Endothelial cell of umbilical vein (primary cell): Measurements from ENCODE around the gene C6orf89. TPM values are rescaled to one million over a fixed set of nuclear protein-coding genes. Genes with fewer than 3 reads are reported as not detected.
A peak's percentile ranks its signal among the peaks of the same experiment; 100 is the strongest.

Source experiments
- BruUV-seq: library from RNA; stranded (reverse); fragments of 400-500 nt; replicated peaks from 2 replicates; lab custom pipeline; 2021; lab: Mats Ljungman, UMichigan
- CTCF ChIA-PET: fragments of 300-600, 350-600 bp; sonication (Branson Sonifier 250); formaldehyde crosslinking; loops from one replicate; lab custom pipeline; 2021; ENCODE audit warnings: antibody characterized with exemption, inconsistent platforms; lab: Charles Lee
- POLR2A ChIA-PET: fragments of 300-600, 350-600 bp; sonication (Branson Sonifier 250); formaldehyde crosslinking; loops from one replicate; lab custom pipeline; 2021; ENCODE audit warnings: antibody characterized with exemption, inconsistent platforms; lab: Charles Lee
- DNase-seq: peaks from one replicate; pipeline ENCODE4 v3.0.0-alpha.2; 2011; ENCODE audit warnings: low read depth, low spot score
- FAIRE-seq: peaks from 2 replicates; lab custom pipeline; 2011; peaks lifted over from hg19 to GRCh38; lab: Jason Lieb, UNC
- H2AFZ ChIP-seq: 2 replicates; pipeline ENCODE4 v1.6.0; 2012; ENCODE audit warnings: low read depth, low read length, control low read depth, inconsistent platforms
- H3K27ac ChIP-seq: 2 replicates; pipeline ENCODE4 v1.5.1; 2011; ENCODE audit warnings: low read depth, mild to moderate bottlenecking, control low read depth, low read length, moderate library complexity; ENCODE audit not compliant: insufficient read depth
- H3K27me3 ChIP-seq, 2 experiments: 2 replicates each; pipeline versions ENCODE4 v1.6.0 to v1.6.1; 2011; ENCODE audit warnings: low read length in 2 of 2, mixed read lengths in 1 of 2; ENCODE audit not compliant: control insufficient read depth in 2 of 2, insufficient read depth in 2 of 2
- H3K36me3 ChIP-seq, 2 experiments: 2 replicates in 1 of 2; 3 replicates in 1 of 2; pipeline ENCODE4 v1.5.1; 2011; ENCODE audit warnings: low read length in 2 of 2, mild to moderate bottlenecking in 1 of 2, moderate library complexity in 1 of 2; ENCODE audit not compliant: control insufficient read depth in 2 of 2, insufficient read depth in 2 of 2; ENCODE audit errors: extremely low read depth in 1 of 2
- H3K4me1 ChIP-seq: 3 replicates; pipeline ENCODE4 v1.5.1; 2011; ENCODE audit warnings: mild to moderate bottlenecking, low read length; ENCODE audit not compliant: control insufficient read depth, insufficient read depth; ENCODE audit errors: extremely low read depth
- H3K4me2 ChIP-seq: 2 replicates; pipeline ENCODE4 v1.6.1; 2011; ENCODE audit warnings: low read length, control low read depth, mixed read lengths; ENCODE audit not compliant: insufficient read depth
- H3K4me3 ChIP-seq, 3 experiments: fragments of 200-600 bp in 1 of 3; sonication (generic), shearing (Covaris generic) in 1 of 3; replicated peaks in 1 of 3; 2 replicates each; pipeline ENCODE4 v1.5.1; 2011 to 2016; ENCODE audit warnings: control low read depth in 3 of 3, low read length in 3 of 3, mild to moderate bottlenecking in 2 of 3, inconsistent platforms in 1 of 3, low read depth in 1 of 3, moderate library complexity in 1 of 3; ENCODE audit not compliant: insufficient read depth in 1 of 3
- H3K79me2 ChIP-seq: 2 replicates; pipeline ENCODE4 v1.6.0; 2012; ENCODE audit warnings: low read length, inconsistent platforms; ENCODE audit not compliant: control insufficient read depth, insufficient read depth
- H3K9ac ChIP-seq: replicated peaks from 2 replicates; pipeline ENCODE3; 2011; ENCODE audit warnings: low read length, control low read depth; ENCODE audit not compliant: insufficient read depth; ENCODE audit errors: extremely low read depth
- H3K9me1 ChIP-seq: replicated peaks from 3 replicates; pipeline ENCODE4 v1.6.0; 2011; ENCODE audit warnings: mild to moderate bottlenecking, low read length; ENCODE audit not compliant: control insufficient read depth, insufficient read depth; ENCODE audit errors: extremely low read depth
- H3K9me3 ChIP-seq: replicated peaks from 2 replicates; pipeline ENCODE4 v1.5.1; 2012; ENCODE audit warnings: low read length, inconsistent platforms; ENCODE audit not compliant: control insufficient read depth, insufficient read depth
- H4K20me1 ChIP-seq: replicated peaks from 2 replicates; pipeline ENCODE3; 2011; ENCODE audit warnings: mild to moderate bottlenecking, low read length; ENCODE audit not compliant: control insufficient read depth, insufficient read depth; ENCODE audit errors: extremely low read depth
- GATA2 ChIP-seq: IDR thresholded peaks from 2 replicates; pipeline ENCODE4 v1.7.0; 2011; ENCODE audit warnings: low read depth, mild to moderate bottlenecking, moderate library complexity, mixed read lengths, low read length; ENCODE audit not compliant: insufficient read length, insufficient read depth
- dilution Hi-C: fragments of 300-500 bp; cut with MboI; formaldehyde crosslinking; loops from one replicate; pipeline ENCODE4 v1.15.0; 2019; ENCODE audit warnings: low sequenced_read_pairs; ENCODE audit not compliant: extremely low pct_ligation_motif_present
- intact Hi-C: fragments of 100-400 bp; cut with micrococcal nuclease; formaldehyde crosslinking; loops from one replicate; pipeline ENCODE4 v1.10.0; 2022
- polyA plus RNA-seq, 4 experiments: library from polyadenylated mRNA; depleted of rRNA in 3 of 4; stranded (reverse) in 3 of 4; unstranded in 1 of 4; fragments of >200 nt; gene quantifications; 2 replicates each; pipeline versions ENCODE4 v1.2.1 to v1.2.3, GENCODE V29; 2011 to 2012; ENCODE audit warnings: missing spikeins in 1 of 4
- total RNA-seq: library from RNA; stranded (reverse); gene quantifications from 2 replicates; pipeline ENCODE4 v1.2.3, GENCODE V29; 2021
- TF ChIP-seq, protein P1 (sequence below), 2 donors: IDR thresholded peaks; 1 replicate in 1 of 2; 2 replicates in 1 of 2; pipeline ENCODE4 v1.5.1; 2011; ENCODE audit warnings: low read length in 2 of 2, mild to moderate bottlenecking in 2 of 2, moderate library complexity in 2 of 2, control low read depth in 1 of 2, inconsistent platforms in 1 of 2, low read depth in 1 of 2; ENCODE audit not compliant: insufficient read depth in 1 of 2; ENCODE audit errors: extremely low read depth in 1 of 2

The C6orf89 gene
- total and polyA plus RNA-seq, 2 donors (not counting 3 experiments of a cell fraction or from before 2014, with no cell fraction given): 18.2 to 34.0 TPM

GRCh38 chr6:36977470-36977941, 91.8 kb downstream of the C6orf89 start:
- DNase-seq (no peak), FAIRE-seq (no peak)
- no peaks in the 10 kb centered on the region for H3K4me1 ChIP-seq
- no peaks in the 10 kb centered on the region for H3K9me1 ChIP-seq
- TF ChIP-seq, protein P1, sequence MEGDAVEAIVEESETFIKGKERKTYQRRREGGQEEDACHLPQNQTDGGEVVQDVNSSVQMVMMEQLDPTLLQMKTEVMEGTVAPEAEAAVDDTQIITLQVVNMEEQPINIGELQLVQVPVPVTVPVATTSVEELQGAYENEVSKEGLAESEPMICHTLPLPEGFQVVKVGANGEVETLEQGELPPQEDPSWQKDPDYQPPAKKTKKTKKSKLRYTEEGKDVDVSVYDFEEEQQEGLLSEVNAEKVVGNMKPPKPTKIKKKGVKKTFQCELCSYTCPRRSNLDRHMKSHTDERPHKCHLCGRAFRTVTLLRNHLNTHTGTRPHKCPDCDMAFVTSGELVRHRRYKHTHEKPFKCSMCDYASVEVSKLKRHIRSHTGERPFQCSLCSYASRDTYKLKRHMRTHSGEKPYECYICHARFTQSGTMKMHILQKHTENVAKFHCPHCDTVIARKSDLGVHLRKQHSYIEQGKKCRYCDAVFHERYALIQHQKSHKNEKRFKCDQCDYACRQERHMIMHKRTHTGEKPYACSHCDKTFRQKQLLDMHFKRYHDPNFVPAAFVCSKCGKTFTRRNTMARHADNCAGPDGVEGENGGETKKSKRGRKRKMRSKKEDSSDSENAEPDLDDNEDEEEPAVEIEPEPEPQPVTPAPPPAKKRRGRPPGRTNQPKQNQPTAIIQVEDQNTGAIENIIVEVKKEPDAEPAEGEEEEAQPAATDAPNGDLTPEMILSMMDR (IDR thresholded peaks at IDR 0.05; ENCODE audit: extremely low read depth in 1 of 2, insufficient read depth in 1 of 2, low read depth in 1 of 2, low read length in 2 of 2): peak; percentile 14 to 42
- TF ChIP-seq GATA2: no peak
- no peaks in the 10 kb centered on the region for H3K27me3 ChIP-seq
- no TSS peak for BruUV-seq
- H3K79me2 ChIP-seq: peaks cover 45% of the 10 kb centered on the region
- H2AFZ ChIP-seq: no peak overlapping the region
- H3K9me3 ChIP-seq: no peaks in the 10 kb centered on the region
- intact Hi-C loops (loop anchor here (1.0 kb wide), 1 partner anchor 41 kb away; no protein-coding TSS in a partner anchor), dilution Hi-C loops (no loop called here)
- H3K4me2 ChIP-seq: no peak overlapping the region
- H3K36me3 ChIP-seq: peaks cover 30 to 64% of the 10 kb centered on the region in 2 experiments
- H3K9ac ChIP-seq: no peak overlapping the region
- H3K27ac ChIP-seq: no peak overlapping the region
- H3K4me3 ChIP-seq: no peak overlapping the region
- ChIA-PET CTCF (interaction anchor here (1.0 to 5.3 kb wide), 5 partner anchors 8 to 233 kb away, joined by 3 to 40 read pairs (median 5); partner anchors contain the start of gene MTCH1), POLR2A (no interaction called here)
- no peaks in the 10 kb centered on the region for H4K20me1 ChIP-seq

Other genes starting within 250 kb of the C6orf89 start
- gene CDKN1A, start 207.2 kb upstream of the C6orf89 start, total RNA-seq: 170 and 199 TPM in 2 replicates
- 238 and 282 TPM in 2 replicates for gene CDKN1A, start 207.2 kb upstream of the C6orf89 start, polyA plus RNA-seq
- 0.11 TPM in 1 of 2 replicates, not detected in the other for gene RAB44, start 188.1 kb upstream of the C6orf89 start, total RNA-seq
- gene RAB44, start 188.1 kb upstream of the C6orf89 start, polyA plus RNA-seq: 0.03 TPM in 2 replicates
- gene CPNE5, start 46.5 kb upstream of the C6orf89 start, total RNA-seq: 18.8 and 32.1 TPM in 2 replicates
- gene CPNE5, start 46.5 kb upstream of the C6orf89 start, polyA plus RNA-seq: 49.4 and 55.8 TPM in 2 replicates
- gene PPIL1, start 11.1 kb upstream of the C6orf89 start, total RNA-seq: 33.8 and 35.6 TPM in 2 replicates
- gene PPIL1, start 11.1 kb upstream of the C6orf89 start, polyA plus RNA-seq: 28.6 and 30.8 TPM in 2 replicates
- not detected in 2 replicates for gene PI16, start 68.8 kb downstream of the C6orf89 start, total RNA-seq
- gene PI16, start 68.8 kb downstream of the C6orf89 start, polyA plus RNA-seq: 0.14 and 0.41 TPM in 2 replicates
- 218 and 226 TPM in 2 replicates for gene MTCH1, start 100.2 kb downstream of the C6orf89 start, total RNA-seq
- 206 and 228 TPM in 2 replicates for gene MTCH1, start 100.2 kb downstream of the C6orf89 start, polyA plus RNA-seq
- not detected in 2 replicates for gene FGD2, start 119.7 kb downstream of the C6orf89 start, total RNA-seq
- not detected in 2 replicates for gene FGD2, start 119.7 kb downstream of the C6orf89 start, polyA plus RNA-seq